ENCODE measurements around the gene CLTA. TPM values are rescaled to one million over a fixed set of nuclear protein-coding genes. Genes with fewer than 3 reads are reported as not detected.

CLTA gene
- total RNA-seq, 1 experiment from 2014 or later = 760 TPM

GRCh38 chr9:36251428-36251827, 60.7 kb downstream of the CLTA start:
- DNase-seq (ENCODE audit: low read depth, low spot score) = no peak
- H3K4me3 ChIP-seq (ENCODE audit: low read depth in 2 of 2, low read length in 2 of 2) = no peak overlapping the region
- H3K4me1 ChIP-seq (ENCODE audit: control insufficient read depth, insufficient read depth, low read length) = peaks cover 8% of the 10 kb centered on the region; the same call in 1 of the 2 replicates
- TF ChIP-seq TCF7L2 (IDR thresholded peaks at IDR 0.05; ENCODE audit: low read depth, low read length) (no peak), POLR2AphosphoS5 (IDR thresholded peaks at IDR 0.05; ENCODE audit: low read depth, low read length) (no peak), SIN3A (IDR thresholded peaks at IDR 0.05; ENCODE audit: borderline replicate concordance, insufficient read depth, low read depth, low read length) (no peak), CTCF (IDR thresholded peaks at IDR 0.05) (no peak), REST (IDR thresholded peaks at IDR 0.05; ENCODE audit: insufficient read depth in 1 of 2, low read depth in 2 of 2, low read length in 1 of 2) (no peak)
- intact Hi-C loops (cut with micrococcal nuclease; ENCODE audit: unreplicated experiment) (no loop called here), in situ Hi-C loops (cut with HindIII; ENCODE audit: low pct_unique_long_range_greater_than_20kb, low sequenced_read_pairs) (no loop called here)
- no peaks in the 10 kb centered on the region for H3K9me3 ChIP-seq (ENCODE audit: control insufficient read depth, insufficient read depth, low read depth, low read length)
- H3K27me3 ChIP-seq (ENCODE audit: control insufficient read depth, insufficient read depth, low read length) = no peaks in the 10 kb centered on the region
- no peak for ATAC-seq
- ChIA-PET POLR2A (no interaction called here), CTCF (no interaction called here)
- no TSS peak for BruUV-seq (replicated peaks)
- 0 out of 2 replicates have a peak overlapping the region, but pooled peaks have one; percentile 21 for H3K27ac ChIP-seq (ENCODE audit: low read length)
- H3K36me3 ChIP-seq (ENCODE audit: control insufficient read depth, insufficient read depth, low read length) = peaks cover 3% of the 10 kb centered on the region; the same call in 1 of the 2 replicates

GRCh38 chr9:36258208-36258995, 67.7 kb downstream of the CLTA start, which contains the start of gene GNE:
Gene GNE, minus strand, starts transcription at chr9:36258448. Its CDS starts 9,093 bp downstream, at chr9:36249355.
- Histone ChIP-seq H3K4me3 (ENCODE audit: low read depth in 2 of 2, low read length in 2 of 2) (peak within 1 kb of the TSS; percentile 62 to 63), H3K27me3 (ENCODE audit: control insufficient read depth, insufficient read depth, low read length) (no peaks in the 10 kb centered on the region), H3K36me3 (ENCODE audit: control insufficient read depth, insufficient read depth, low read length) (no peaks in the 10 kb centered on the region), H3K9me3 (ENCODE audit: control insufficient read depth, insufficient read depth, low read depth, low read length) (no peaks in the 10 kb centered on the region), H3K4me1 (ENCODE audit: control insufficient read depth, insufficient read depth, low read length) (peaks cover 28% of the 10 kb centered on the region), H3K27ac (ENCODE audit: low read length) (peak within 1 kb of the TSS; percentile 98)
- no TSS peak for BruUV-seq (replicated peaks)
- POLR2A ChIA-PET = interaction anchor here (0.6 to 1.4 kb wide), 6 partner anchors 34 to 468 kb away, joined by 3 to 6 read pairs (median 4); partner anchors contain the start of gene RNF38
- peak; percentile 96 for ATAC-seq
- DNase-seq (ENCODE audit: low read depth, low spot score) = peak; percentile 89
- intact Hi-C loops (cut with micrococcal nuclease; ENCODE audit: unreplicated experiment) = no loop called here
- CTCF ChIA-PET = interaction anchor here (0.6 to 1.2 kb wide), 3 partner anchors 36 to 70 kb away, joined by 4 to 6 read pairs (median 4); no protein-coding TSS in a partner anchor
- TF ChIP-seq POLR2AphosphoS5 (IDR thresholded peaks at IDR 0.05; ENCODE audit: low read depth, low read length) (peak; percentile 97), CTCF (IDR thresholded peaks at IDR 0.05) (no peak), SIN3A (IDR thresholded peaks at IDR 0.05; ENCODE audit: borderline replicate concordance, insufficient read depth, low read depth, low read length) (peak; percentile 95), TCF7L2 (IDR thresholded peaks at IDR 0.05; ENCODE audit: low read depth, low read length) (peak; percentile 28; the same call in 1 of the 2 replicates), REST (IDR thresholded peaks at IDR 0.05; ENCODE audit: insufficient read depth in 1 of 2, low read depth in 2 of 2, low read length in 1 of 2) (no peak)
- in situ Hi-C loops (cut with HindIII; ENCODE audit: low pct_unique_long_range_greater_than_20kb, low sequenced_read_pairs) = no loop called here
